Measurements from ENCODE around the gene ASL.

- TF ChIP-seq, protein P1, sequence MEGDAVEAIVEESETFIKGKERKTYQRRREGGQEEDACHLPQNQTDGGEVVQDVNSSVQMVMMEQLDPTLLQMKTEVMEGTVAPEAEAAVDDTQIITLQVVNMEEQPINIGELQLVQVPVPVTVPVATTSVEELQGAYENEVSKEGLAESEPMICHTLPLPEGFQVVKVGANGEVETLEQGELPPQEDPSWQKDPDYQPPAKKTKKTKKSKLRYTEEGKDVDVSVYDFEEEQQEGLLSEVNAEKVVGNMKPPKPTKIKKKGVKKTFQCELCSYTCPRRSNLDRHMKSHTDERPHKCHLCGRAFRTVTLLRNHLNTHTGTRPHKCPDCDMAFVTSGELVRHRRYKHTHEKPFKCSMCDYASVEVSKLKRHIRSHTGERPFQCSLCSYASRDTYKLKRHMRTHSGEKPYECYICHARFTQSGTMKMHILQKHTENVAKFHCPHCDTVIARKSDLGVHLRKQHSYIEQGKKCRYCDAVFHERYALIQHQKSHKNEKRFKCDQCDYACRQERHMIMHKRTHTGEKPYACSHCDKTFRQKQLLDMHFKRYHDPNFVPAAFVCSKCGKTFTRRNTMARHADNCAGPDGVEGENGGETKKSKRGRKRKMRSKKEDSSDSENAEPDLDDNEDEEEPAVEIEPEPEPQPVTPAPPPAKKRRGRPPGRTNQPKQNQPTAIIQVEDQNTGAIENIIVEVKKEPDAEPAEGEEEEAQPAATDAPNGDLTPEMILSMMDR (IDR thresholded peaks at IDR 0.05; ENCODE audit: low read depth, low read length) = no peak
- TF ChIP-seq, protein P2, sequence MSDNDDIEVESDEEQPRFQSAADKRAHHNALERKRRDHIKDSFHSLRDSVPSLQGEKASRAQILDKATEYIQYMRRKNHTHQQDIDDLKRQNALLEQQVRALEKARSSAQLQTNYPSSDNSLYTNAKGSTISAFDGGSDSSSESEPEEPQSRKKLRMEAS (IDR thresholded peaks at IDR 0.05; ENCODE audit: low read depth, low read length) = no peak
Observed at GRCh38 chr7:66052447-66052846, 23.2 kb upstream of the ASL start.

Data from NB4 (cell line).